CD1c-positive myeloid dendritic cell (primary cell): ENCODE data around the gene GBP6.
"Not testable (repeated sequence)": the region's sequence is repeated elsewhere in the genome, so short reads cannot be mapped to it uniquely, and the experiment has no call there.

Experiments used
- DNase-seq: peaks from one replicate; pipeline ENCODE4 v3.0.0-alpha.2; 2016; ENCODE audit errors: extremely low spot score

Gene GBP6

DNA sequence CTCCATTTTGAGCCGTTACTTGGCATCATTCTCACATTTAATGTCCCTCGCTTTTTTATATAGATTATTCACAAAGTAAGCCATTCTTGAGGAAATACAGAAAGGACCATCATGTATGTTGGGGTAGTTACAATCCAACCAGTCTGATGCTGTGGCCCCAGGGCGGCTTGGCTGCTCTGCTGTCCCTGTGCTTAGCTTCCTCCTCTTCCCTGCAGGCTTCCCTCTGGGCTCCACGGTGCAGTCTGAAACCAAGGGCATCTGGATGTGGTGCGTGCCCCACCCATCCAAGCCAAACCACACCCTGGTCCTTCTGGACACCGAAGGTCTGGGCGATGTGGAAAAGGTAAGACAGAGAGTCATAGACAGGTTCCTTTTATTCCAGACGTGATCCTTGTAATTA, 5.5 kb downstream of the GBP6 start:
- no peak for DNase-seq

DNA sequence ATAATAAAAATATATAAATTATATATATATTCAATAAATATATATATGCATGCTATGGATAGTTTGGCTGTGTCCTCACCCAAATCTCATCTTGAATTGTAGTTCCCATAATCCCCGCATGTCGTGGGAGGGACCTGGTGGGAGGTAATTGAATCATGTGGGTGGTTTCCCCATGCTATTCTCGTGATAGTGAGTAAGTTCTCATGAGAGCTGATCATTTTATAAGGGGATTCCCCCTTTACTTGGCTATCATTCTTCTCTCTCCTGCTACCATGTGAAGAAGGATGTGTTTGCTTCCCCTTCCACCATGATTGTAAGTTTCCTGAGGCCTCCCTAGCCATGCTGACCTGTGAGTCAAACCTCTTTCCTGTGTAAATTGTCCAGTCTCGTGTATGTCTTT, 10.0 kb downstream of the GBP6 start:
- DNase-seq = not testable (repeated sequence)

DNA sequence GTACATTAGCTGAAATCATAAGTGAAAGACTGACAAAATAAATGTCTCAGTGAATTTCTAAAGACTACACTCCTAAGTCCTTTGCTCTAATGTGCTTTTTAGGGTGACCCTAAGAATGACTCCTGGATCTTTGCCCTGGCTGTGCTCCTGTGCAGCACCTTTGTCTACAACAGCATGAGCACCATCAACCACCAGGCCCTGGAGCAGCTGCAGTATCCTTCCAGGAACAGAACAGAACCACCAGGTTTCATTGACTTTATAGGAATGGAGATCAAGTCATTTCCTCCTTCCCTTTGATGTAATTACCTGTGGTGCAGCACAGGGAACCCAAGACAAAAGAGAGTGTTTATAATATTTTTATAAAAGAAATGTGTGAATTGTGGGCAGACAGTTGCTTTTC, 14.1 kb downstream of the GBP6 start:
- DNase-seq = no peak

DNA sequence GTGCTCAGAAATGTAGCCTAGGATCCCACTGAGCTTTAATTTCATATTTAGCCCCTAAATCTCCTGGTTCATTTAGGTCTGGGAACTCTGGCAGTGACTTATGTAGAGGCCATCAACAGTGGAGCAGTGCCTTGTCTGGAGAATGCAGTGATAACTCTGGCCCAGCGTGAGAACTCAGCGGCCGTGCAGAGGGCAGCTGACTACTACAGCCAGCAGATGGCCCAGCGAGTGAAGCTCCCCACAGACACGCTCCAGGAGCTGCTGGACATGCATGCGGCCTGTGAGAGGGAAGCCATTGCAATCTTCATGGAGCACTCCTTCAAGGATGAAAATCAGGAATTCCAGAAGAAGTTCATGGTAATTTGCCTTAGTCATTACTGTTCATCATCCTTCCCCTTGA, 17.8 kb downstream of the GBP6 start:
- DNase-seq = no peak

DNA sequence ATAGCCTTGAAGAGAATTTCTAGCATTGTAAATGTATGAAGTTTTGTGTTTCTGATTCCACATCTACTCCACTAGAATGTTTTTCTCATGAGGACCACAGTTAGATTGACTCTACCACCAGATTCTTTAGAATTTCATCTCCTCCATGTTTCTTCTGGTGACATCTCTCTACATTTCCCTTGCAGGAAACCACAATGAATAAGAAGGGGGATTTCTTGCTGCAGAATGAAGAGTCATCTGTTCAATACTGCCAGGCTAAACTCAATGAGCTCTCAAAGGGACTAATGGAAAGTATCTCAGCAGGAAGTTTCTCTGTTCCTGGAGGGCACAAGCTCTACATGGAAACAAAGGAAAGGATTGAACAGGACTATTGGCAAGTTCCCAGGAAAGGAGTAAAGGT, 18.6 kb downstream of the GBP6 start:
- DNase-seq = no peak

DNA sequence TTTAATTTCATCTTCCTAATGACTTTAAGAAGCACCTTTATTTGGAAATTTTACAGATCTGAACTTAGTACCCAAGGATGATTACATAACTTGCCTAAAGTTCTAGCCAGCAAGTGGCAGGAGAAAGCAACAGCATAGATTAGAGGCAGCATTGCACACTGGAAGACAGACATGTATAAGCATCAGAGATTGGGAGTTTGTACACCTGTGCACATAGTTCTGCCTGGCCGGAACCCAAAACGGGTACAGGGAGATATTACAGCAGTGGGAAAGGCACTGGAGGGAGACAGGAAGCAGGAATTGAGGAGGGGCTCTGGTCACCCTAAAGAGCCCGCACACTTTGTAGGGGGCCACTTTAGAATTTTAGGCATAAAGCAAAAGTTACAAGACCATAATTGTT, 19.3 kb downstream of the GBP6 start:
- DNase-seq = no peak

DNA sequence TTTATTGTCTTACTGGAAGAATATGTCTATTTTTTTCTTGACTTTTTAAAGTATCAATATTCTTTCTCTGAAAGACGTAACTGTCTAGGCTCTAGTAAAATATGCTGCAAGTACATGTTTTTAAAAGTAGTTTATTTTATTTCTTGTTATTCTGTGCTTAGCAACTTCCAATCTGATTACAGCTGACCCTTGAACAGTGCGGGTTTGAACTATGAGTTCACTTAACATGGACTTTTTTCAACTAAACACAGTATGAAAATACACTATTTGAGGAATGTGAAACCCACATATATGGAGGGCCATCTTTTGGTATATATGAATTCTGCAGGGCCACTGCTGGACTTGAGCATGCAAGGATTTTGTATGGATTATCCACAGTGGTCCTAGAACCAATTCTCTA, 26.8 kb downstream of the GBP6 start:
- DNase-seq = no peak

DNA sequence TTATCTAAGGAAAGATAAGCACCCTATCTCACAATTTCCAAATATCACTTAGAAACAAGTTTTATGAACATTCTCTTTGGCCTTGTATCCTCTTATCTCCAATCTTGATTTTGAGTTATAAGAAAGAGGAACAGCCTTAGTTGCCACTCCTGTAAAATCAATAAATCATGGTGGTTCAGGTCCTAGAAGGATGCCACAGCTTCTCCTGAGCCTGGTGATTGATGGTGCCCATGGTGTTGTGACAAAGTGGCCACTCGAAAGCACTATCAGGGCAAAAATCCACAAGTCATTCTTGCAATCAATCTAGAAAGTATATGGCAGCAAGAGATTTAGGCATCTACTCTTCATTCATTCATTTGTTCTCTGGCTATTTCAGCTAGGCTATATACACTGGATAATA, 27.8 kb downstream of the GBP6 start:
- no peak for DNase-seq

DNA sequence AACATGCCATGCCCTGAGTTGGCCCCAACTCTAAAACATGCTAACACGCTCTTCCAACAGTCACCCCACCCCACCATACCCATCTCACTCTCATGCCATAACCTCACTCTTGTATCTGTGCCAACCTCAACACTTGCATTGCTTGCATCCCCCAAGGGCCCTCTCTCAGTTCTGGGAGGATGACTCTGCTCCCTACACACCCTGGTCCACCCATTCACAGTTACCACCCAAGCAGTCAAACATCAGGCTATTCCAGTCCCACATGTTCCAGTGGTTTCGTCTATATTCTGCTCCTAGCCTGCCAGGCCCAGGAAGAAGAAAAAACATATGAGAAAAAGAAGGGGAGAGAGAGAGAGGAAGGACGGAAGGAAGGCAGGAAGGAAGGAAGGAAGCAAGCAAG, 31.0 kb downstream of the GBP6 start:
- DNase-seq = no peak

DNA sequence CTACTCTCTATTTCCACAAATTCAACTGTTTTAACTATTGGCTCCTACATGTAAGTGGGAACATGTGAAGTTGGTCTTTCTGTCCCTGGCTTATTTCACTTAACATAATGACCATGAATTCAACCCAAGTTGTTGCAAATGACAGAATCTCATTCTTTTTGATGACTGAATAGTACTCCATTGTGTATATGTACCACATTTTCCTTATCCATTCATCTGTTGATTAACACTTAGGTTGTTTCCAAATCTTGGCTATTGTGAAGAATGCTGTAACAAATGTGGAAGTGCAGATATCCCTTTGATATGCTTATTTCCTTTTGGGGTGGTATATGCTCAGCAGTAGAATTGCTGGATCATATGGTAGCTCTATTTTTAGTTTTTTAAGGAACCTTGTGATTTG, 33.0 kb downstream of the GBP6 start:
- DNase-seq = no peak

DNA sequence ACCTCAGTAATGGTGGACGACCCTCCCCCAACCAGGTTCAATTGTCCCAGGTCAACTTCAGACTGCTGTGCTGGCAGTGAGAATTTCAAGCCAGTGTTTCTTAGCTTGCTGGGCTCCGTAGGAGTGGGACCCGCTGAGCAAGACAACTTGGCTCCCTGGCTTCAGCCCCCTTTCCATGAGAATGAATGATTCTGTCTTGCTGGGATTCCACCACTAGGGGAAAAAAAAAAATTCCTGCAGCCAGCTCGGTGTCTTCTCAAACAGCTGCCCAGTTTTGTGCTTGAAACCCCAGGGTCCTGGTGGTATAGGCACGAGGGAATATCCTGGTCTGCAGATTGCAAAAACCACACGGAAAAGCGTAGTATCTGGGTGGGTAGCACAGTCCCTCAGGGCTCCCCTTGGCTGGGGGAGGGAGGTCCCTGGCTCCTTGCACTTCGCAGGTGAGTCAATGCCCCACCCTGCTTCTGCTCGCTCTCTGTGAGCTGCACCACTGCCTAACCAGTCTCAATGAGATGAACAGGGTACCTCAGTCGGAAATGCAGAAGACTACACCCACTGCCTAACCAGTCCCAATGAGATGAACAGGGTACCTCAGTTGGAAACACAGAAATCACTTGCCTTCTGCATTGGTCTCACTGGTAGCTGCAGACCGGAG, 41.5 kb downstream of the GBP6 start:
- DNase-seq = no peak

DNA sequence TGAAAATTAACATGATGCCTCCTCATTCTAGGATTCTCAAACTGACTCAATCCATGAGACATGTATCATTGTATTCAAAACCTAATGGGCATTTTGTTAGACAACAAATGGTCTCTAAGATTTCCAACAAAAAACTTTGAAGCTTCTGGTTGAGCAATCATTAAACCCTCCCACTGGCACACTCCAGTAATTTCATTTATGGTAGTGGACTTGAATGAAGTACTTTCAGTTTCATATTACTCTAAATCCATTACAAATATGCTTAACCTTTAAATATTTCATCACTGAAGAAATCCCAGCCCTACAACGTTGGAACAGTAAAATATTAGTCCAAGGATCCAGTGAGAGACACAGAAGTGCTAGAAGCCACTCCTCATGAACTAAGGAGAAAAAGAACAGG, 43.5 kb downstream of the GBP6 start:
- peak; percentile 2 for DNase-seq

DNA sequence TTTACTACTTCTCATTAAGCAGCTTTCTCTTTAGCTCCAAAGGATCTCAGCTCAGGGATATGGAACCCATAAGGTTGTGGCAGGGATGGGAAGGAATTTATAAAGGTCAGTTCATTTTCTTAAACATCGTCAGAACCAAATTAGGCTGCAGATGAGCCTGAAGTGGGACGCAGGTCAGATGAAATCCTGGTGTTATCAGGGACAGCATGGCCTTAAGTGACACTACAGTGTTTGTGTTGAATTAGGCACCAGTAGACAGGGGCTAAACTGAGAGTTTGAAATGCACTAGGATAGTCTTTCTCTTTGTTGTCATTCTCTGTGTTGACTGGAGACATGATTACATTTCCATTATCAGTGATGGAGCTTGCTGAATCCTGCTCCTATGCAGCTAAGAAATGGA, 43.9 kb downstream of the GBP6 start:
- DNase-seq = not testable (repeated sequence)

DNA sequence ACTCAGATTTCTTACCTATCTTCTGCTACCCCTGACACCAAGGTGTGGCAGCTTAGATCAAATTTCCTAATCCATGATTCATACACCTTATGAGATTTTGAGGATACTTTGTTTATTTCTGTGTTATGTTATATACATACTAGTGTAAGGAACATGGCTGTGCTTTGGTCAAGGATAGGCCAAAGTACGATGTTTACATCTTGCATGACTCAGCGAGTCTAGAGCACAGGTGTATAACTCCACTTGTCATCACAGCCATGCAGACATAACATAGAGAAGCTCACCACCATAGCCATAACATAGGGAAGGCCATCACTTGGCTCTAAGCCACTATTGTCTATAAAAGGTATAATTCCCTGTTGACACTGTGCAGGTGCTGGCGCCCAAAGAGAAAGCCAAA, 61.2 kb downstream of the GBP6 start:
- no peak for DNase-seq

DNA sequence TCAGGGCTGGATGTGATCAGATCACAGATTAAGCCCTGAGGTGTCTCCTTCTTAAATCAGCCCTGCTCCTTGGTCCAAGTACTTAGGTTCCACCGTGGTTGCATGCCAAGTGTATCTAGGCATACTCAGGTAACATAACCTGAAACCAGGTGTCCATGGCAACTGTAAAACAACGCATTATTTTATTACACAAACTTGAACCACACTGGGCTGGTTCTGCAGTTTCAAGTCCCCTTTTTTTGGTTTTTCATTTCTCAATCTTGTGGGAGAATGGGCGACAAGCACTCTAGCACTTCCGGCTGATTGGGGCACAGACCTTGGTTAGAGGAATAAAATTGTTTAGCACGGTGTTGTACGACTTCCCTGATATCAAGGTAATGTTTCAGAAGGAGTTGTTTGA, 65.2 kb downstream of the GBP6 start:
- DNase-seq = peak; percentile 60

DNA sequence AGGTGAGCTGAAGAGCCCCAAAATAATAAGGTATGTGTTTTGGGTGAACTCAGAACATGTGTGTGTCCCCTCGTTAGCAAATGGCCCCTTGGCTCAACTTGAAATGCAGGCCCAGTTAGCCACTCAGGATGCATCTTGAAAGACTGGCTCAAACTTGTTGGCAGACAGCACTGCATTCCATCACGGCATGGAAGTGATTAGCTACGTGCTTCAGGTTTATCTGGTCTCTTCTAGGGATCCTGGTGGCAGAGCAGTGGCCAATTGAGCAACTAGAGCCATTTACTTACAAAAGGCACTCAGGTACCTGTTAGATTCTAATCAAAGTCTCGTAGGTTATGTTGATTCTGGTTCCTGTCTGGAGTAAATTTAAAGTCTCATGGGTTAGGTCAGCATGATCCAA, 65.8 kb downstream of the GBP6 start:
- DNase-seq = not testable (repeated sequence)

DNA sequence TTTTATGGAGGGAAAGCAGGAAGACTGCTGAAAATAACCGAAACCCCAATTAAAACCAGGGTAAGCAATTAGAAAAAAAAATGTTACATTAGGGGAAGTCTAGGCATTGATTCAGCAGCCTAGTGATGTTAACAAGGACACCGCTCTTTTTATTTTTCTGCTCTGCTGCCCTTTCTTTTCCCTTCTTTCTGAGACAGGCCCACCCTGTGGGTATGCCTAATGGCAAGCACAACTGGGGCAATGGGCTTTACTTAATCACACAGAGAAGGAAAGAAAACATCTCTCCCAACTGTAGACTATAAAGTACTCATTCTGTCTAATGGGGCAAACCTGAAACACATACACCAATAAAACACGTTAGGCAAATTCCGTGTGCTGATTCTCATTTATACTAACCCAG, 69.6 kb downstream of the GBP6 start:
- DNase-seq = no peak

DNA sequence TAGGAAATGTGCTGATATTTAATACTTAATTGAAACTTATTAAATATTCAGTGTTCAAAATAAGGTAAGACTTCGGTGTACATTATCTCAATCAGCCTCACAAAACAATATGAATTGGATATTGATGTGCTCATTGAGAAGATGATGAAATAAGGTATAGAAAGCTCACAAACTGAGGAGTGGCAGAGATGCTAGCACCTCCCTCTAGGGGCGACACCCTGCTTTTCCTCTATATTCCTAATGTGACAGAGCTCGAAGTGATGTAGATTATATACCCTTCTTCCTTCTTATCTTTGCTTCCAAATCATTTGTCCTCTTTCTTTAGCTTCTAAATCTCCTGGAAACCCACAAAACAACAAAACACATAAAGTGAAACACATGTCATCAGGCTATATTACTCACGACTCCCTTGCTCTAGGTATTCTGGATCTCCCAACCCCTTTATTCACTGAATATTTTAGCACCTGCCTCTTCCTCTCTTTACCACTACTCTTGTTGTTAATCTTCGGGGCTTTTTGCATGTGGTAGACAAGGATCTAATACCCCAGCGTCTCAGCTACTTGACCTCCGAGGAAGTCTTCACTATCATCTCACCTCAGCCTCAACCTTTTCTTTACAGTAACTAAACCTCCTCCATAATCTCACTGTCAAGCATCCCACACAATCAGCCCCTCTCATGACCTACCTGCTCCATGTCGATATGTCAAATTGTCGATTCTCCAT, 70.4 kb downstream of the GBP6 start:
- DNase-seq = not testable (repeated sequence)
